Activated B cell treated with CpG ODN at 0.5 μM for 24 hours (primary cell): ENCODE results near the gene HTR3E. TPM values are rescaled to one million over a fixed set of nuclear protein-coding genes. Genes with fewer than 3 reads are reported as not detected.

ENCODE experiments used
- ATAC-seq: fragments of 200-7000 bp; cut with Tn5 transposase; one replicate; pipeline ENCODE4 v1.10.0; 2021; ENCODE audit warnings: low read depth, mild to moderate bottlenecking, moderate library complexity
- CTCF ChIA-PET: fragments of 350-600 bp; sonication (Branson Sonifier 250); formaldehyde crosslinking; loops from one replicate; lab custom pipeline; 2021; ENCODE audit warnings: antibody characterized with exemption; lab: Charles Lee
- POLR2A ChIA-PET: fragments of 350-600 bp; sonication (Branson Sonifier 250); formaldehyde crosslinking; loops from one replicate; lab custom pipeline; 2021; ENCODE audit warnings: antibody characterized with exemption; lab: Charles Lee
- DNase-seq: peaks from one replicate; pipeline ENCODE4 v3.0.0; 2022
- H3K27ac Mint-ChIP-seq: one replicate; pipeline ENCODE4 v1.8.0; 2020; ENCODE audit warnings: mixed read lengths
- H3K27me3 Mint-ChIP-seq: one replicate; pipeline ENCODE4 v1.8.0; 2021; ENCODE audit warnings: mixed read lengths
- H3K36me3 Mint-ChIP-seq: one replicate; pipeline ENCODE4 v1.8.0; 2021; ENCODE audit warnings: low read depth, mixed read lengths
- H3K4me1 Mint-ChIP-seq: one replicate; pipeline ENCODE4 v1.8.0; 2021; ENCODE audit warnings: mixed read lengths
- H3K4me3 Mint-ChIP-seq: one replicate; pipeline ENCODE4 v1.8.0; 2020; ENCODE audit warnings: mild to moderate bottlenecking, mixed read lengths
- H3K9me3 Mint-ChIP-seq: one replicate; pipeline ENCODE4 v1.8.0; 2020; ENCODE audit warnings: mixed read lengths
- intact Hi-C: fragments of 100-400 bp; cut with micrococcal nuclease; formaldehyde crosslinking; loops from one replicate; pipeline ENCODE4 v1.15.1; 2024
- total RNA-seq: library from RNA; stranded (reverse); gene quantifications from 2 replicates; pipeline ENCODE4 v1.2.3, GENCODE V29; 2022
- TF ChIP-seq, protein P1 (sequence below): fragments of 200-600 bp; IDR thresholded peaks from one replicate; pipeline ENCODE4 v1.8.0; 2022; ENCODE audit warnings: antibody characterized with exemption, mild to moderate bottlenecking

The HTR3E gene
- total RNA-seq, 1 donor from 2014 or later = not detected

DNA sequence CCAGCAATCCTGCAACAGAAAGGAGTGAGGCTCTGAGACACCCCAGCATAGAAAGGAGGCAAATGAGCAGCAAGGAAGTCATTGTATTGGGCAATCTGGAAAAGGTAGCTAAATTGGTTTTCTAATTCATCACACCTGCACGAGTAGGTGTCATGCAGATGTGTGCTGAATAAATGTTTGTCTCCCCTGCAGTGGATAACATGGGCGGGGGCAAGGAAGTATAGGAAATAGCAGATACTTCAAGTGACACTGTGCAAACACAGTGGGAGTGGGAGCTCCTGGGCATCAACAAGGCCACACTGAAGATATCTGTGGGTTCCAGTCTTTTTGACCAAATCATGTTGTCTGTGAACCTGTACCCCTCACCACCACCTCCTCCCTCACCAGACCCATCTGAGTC lies 14.4 kb upstream of the HTR3E start:
- DNase-seq = no peak
- Mint-ChIP-seq H3K4me1 (peaks cover 4% of the 10 kb centered on the region), H3K27ac (no peak overlapping the region), H3K9me3 (peaks cover 3% of the 10 kb centered on the region), H3K36me3 (no peaks in the 10 kb centered on the region), H3K27me3 (peaks cover 3% of the 10 kb centered on the region), H3K4me3 (no peak overlapping the region)
- ChIA-PET POLR2A (no interaction called here), CTCF (no interaction called here)
- no peak for ATAC-seq
- intact Hi-C loops = no loop called here
- TF ChIP-seq, protein P1, sequence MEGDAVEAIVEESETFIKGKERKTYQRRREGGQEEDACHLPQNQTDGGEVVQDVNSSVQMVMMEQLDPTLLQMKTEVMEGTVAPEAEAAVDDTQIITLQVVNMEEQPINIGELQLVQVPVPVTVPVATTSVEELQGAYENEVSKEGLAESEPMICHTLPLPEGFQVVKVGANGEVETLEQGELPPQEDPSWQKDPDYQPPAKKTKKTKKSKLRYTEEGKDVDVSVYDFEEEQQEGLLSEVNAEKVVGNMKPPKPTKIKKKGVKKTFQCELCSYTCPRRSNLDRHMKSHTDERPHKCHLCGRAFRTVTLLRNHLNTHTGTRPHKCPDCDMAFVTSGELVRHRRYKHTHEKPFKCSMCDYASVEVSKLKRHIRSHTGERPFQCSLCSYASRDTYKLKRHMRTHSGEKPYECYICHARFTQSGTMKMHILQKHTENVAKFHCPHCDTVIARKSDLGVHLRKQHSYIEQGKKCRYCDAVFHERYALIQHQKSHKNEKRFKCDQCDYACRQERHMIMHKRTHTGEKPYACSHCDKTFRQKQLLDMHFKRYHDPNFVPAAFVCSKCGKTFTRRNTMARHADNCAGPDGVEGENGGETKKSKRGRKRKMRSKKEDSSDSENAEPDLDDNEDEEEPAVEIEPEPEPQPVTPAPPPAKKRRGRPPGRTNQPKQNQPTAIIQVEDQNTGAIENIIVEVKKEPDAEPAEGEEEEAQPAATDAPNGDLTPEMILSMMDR = no peak

DNA sequence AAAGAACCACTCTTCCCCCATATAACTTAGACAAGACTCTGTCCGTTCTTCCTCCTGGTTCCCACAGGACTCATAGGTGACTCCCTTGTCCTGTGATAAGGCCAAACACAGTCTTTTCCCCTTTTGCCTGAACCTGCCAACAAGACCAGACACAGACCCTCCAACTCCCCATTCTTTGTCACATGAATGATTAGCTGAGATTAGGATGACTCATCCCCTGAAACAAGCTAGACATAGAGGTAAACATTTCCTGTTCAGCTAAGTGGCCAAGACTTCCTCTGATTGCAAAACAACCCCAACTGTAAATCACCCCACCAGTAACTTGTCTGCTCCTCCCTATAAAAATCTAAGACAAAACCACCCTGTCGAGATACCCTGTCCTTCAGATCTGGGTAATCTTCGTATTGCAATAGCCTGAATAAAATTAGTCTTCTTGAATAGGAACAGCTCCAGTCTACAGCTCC lies 11.4 kb upstream of the HTR3E start:
- ATAC-seq = no peak

DNA sequence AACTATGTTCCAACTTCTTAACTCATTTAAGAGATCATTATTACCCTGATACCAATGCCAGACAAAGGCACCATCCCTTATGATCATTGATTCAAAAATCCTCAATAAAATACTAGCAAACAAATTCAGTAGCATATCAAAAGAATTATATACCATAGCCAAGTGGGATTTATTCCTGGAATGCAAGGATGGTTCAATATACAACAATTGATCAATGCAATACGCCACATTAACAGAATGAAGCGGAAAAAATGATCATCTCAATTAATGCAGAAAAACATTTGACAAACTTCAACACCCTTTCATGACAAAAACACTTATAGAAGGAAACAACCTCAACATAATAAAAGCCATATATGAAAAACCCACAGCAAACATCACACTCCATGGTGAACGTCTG lies 4.7 kb upstream of the HTR3E start:
- peaks cover 4% of the 10 kb centered on the region for H3K36me3 Mint-ChIP-seq
- H3K27ac Mint-ChIP-seq = no peak overlapping the region
- DNase-seq (no peak), ATAC-seq (no peak)
- no peaks in the 10 kb centered on the region for H3K4me1 Mint-ChIP-seq
- H3K4me3 Mint-ChIP-seq = no peak overlapping the region
- intact Hi-C loops = no loop called here
- ChIA-PET CTCF (no interaction called here), POLR2A (no interaction called here)
- TF ChIP-seq, protein P1 = no peak
- peaks cover 5% of the 10 kb centered on the region for H3K9me3 Mint-ChIP-seq
- peaks cover 7% of the 10 kb centered on the region for H3K27me3 Mint-ChIP-seq

More for the DNA sequence above, 11.4 kb upstream of the HTR3E start:
- TF ChIP-seq, protein P1 = no peak
- no peak for DNase-seq
- intact Hi-C loops = no loop called here
- H3K27me3 Mint-ChIP-seq = no peaks in the 10 kb centered on the region
- peaks cover 4% of the 10 kb centered on the region for H3K4me1 Mint-ChIP-seq
- H3K9me3 Mint-ChIP-seq = peaks cover 3% of the 10 kb centered on the region
- no peaks in the 10 kb centered on the region for H3K36me3 Mint-ChIP-seq
- ChIA-PET CTCF (no interaction called here), POLR2A (no interaction called here)
- H3K27ac Mint-ChIP-seq = no peak overlapping the region
- H3K4me3 Mint-ChIP-seq = no peak overlapping the region

DNA sequence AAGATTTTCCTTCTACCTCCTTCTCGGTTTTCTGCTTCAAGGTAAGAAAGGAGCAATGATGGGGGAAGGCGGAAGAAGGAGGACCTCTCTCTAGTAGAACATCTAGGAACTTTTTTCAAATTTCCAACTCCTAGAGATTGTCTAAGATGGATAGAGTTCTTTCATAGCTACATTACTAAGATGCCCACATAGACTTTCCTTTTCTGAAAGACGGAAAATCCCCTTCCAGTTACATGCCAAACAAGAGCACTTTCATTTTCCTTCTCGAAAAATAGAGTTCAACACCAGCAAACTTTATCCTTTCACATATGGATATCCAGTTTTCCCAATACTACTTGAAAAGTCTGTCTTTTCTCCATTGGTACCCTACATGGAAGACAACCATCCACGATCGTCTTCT lies 692 bp downstream of the HTR3E start:
- H3K9me3 Mint-ChIP-seq = no peaks in the 10 kb centered on the region
- intact Hi-C loops = no loop called here
- TF ChIP-seq, protein P1 = no peak
- H3K4me3 Mint-ChIP-seq = no peak overlapping the region
- peaks cover 4% of the 10 kb centered on the region for H3K27me3 Mint-ChIP-seq
- no peak for ATAC-seq
- H3K36me3 Mint-ChIP-seq = no peaks in the 10 kb centered on the region
- DNase-seq = no peak
- H3K4me1 Mint-ChIP-seq = no peaks in the 10 kb centered on the region
- ChIA-PET CTCF (no interaction called here), POLR2A (no interaction called here)
- H3K27ac Mint-ChIP-seq = no peak overlapping the region

DNA sequence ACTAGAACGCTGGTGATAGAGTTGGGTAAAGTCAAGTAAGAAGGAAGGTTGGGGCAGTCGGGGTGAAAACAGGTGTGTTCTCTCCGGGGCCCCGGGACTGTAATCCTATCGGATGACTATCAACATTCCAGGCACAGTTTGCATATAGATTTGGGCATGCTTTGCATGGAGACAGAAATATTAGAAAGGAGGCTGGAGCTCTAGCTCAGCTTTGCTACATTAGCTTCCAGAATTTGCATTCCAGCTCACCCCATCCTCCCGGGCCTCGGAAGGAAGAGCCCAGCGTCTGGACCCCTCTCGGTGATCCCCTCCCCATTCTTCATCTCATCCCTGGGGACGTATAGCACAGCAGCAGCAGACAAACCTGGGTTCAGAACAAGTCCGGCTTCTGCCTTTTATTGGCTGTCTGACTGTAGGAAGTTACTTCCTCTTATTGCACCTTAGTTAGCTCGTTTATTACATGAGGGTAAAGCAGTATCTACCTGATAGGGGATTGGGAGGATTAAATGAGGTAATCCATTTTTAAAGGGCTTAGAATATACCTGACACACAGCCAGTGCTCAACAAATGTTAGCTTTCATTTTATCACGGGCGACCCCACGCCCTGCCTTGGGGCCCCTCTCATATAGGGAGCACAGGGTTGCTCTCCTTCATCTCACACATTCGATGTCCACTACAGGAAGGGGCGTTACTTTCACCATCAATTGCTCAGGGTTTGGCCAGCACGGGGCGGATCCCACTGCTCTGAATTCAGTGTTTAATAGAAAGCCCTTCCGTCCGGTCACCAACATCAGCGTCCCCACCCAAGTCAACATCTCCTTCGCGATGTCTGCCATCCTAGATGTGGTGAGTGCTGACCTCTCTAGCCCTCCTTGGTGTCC lies 3.2 kb downstream of the HTR3E start:
- no peaks in the 10 kb centered on the region for H3K9me3 Mint-ChIP-seq
- H3K36me3 Mint-ChIP-seq = no peaks in the 10 kb centered on the region
- ChIA-PET CTCF (no interaction called here), POLR2A (no interaction called here)
- H3K27me3 Mint-ChIP-seq = peaks cover 4% of the 10 kb centered on the region
- no peak for DNase-seq
- no peak for ATAC-seq
- H3K4me1 Mint-ChIP-seq = no peaks in the 10 kb centered on the region
- intact Hi-C loops = no loop called here
- no peak overlapping the region for H3K4me3 Mint-ChIP-seq
- no peak overlapping the region for H3K27ac Mint-ChIP-seq
- TF ChIP-seq, protein P1 = no peak
